GM19438 (cell line): ENCODE data around the gene UTRN.

ENCODE experiments used
- ATAC-seq: cut with Tn5 transposase; IDR thresholded peaks from one replicate; pipeline ENCODE4 v1.9.1; 2021; ENCODE audit warnings: low read depth; ENCODE audit not compliant: unreplicated experiment

UTRN gene

GRCh38 chr6:144307880-144308279 is 22.7 kb downstream of the UTRN start:
- no peak for ATAC-seq

DNA sequence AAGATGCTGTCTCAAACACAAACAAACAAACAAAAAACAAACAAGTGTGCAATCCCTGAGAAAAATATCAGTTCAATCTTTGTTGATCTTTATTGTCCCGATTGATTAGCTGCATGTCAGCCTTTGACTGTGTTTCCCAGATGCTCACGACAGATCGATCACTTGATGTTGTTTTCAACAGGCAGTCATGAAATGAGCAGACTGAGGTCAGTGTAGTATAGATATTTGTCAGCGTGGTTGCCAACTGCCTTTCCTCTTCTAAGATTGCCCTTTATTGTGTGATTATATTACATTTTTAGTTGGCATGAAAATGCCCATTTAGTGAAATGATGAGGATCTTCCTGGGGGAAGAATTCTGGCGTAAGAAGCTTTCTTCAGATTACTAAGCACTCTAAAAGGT is 25.6 kb downstream of the UTRN start:
- ATAC-seq = no peak

GRCh38 chr6:144311361-144311760 is 26.2 kb downstream of the UTRN start:
- ATAC-seq = no peak

DNA sequence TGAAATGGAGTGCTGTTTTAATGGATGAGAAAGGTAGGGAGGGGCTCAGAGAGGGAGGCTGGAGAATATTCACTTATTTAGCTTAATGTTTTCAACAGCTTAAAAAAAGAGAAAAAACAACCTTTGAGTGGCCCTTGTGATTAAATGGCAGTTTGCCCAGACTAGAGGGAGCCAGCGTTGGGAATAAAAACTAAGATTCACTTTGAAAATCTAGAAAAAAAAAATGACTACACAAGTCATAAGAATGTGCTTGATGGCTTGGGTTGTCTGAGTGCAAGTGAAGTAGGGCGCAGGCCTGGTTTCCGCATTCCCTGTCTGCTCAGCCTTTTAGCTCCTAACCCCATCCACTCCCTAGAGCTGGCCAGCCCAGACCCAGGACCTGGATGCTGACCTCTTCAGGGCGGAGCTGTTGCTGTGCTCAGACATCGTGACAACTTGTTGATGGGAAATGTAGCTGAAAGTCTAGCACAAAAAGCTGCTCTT is 28.9 kb downstream of the UTRN start:
- no peak for ATAC-seq

DNA sequence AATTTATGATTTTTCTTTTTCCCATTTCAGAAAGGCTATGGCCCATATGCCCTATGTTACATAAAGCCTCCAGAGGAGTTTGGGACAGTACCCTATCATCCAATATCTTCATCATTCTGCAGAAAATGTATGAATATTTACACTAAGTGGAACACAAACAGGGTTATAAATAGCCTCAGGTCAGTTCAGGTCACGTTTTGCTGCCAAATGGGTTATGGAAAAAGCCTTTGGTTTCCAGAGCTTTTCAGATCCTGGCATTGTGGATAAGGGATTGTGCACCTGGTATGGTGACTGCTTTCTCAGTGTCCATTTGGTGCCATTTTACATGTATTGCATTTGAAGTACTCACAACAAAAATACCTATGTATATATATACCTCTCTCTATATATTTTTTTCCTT is 29.4 kb downstream of the UTRN start:
- ATAC-seq = no peak

- ATAC-seq = no peak
These were observed 30.3 kb downstream of the UTRN start for GRCh38 chr6:144315226-144315980.

DNA sequence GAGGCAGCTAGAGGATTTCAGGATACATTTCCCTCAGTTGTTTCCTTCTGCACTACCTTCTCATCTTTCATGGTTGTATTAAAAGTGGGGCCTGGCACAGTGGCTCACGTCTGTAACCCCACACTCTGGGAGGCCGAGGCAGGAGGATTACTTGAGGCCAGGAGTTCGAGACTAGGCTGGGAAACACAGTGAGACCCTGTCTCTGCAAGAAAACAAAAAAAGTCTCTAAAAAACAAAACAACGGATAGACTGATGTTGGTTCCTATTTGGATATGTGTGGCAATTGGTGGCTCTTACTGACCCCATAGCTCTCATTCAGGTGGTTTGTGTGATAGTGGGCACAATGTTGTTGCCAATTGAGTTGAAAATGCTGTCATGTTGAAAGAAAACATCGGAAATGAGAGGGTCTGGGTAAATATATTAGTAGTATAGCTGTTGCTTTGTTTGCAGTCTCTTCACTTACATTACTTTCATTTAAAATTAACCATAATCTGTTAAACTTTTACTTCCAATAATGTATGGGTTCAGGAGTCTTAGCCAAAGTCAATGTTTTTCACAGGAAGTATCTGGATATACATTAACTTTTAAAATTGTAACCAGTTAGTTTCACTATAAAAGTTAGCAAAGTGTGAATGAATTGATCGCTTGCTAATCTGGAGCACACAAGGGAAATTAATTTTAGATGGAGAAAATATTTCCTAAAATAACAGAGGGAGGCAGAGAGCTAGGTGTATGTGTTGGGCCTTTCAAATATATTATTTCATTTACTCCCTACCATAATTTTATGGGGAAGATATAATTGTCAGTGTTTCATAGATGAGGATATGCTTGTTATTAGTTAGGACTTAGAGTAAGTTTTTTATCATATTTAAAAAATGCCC is 31.1 kb downstream of the UTRN start:
- peak; percentile 84 for ATAC-seq

- ATAC-seq = peak; percentile 14
These were observed 31.7 kb downstream of the UTRN start for GRCh38 chr6:144316862-144317195.

DNA sequence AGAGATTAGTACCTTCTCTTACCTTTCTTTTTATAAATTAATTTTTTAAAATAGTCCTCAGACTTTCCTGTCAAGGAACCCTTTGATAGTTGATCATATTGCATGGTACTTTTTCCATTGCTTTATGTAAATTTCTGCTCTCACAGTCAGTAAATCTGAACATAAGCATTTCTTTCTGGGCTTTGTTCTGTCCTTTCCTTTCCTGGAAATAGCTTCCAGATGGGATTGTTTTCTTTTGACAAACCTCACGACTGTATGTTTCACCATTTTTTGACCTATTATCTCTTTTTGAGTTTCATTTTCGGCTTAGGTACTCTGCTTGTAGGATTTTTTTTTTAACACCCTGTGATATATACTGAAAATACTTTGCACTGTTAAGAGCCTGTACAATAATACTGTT is 32.6 kb downstream of the UTRN start:
- no peak for ATAC-seq

DNA sequence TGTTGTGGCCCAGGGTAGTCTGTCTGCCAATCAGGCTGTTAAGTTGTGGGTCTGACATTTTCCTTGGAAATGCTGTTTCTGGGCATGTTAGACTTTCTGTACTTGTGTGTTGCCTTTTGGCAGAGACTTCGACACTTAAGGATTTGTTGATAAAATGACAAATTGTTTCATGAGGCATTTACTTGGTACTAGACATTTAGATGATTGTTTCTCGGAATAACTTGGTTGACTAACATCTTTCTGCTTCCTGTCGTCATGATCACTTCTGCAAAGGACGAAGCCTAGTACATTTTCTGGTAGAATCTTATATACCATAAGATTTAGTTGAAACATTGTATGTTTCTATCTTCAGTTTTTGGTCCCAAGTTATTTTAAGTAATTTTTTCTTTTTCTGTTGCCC is 34.1 kb downstream of the UTRN start:
- ATAC-seq = no peak

GRCh38 chr6:144320741-144321140 is 35.6 kb downstream of the UTRN start:
- ATAC-seq = no peak

GRCh38 chr6:144321839-144322591 is 36.9 kb downstream of the UTRN start:
- ATAC-seq = no peak

DNA sequence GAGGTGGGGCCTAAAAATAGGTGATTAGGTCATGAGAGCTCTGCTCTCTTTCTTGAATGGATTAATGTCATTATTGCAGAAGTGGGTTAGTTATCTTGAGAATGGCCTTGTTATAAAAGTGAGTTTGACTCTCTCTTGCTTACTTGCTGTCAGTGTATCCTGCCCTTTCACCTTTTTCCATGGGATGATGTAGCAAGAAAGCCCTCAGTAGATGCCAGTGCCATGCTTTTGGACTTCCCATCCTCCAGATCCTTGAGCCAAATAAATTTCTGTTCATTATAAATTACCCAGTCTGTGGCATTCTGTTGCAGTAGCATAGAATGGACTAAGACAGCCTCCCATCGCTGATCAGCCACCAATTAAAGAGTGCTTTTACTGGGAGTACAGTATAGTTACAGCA is 40.1 kb downstream of the UTRN start:
- no peak for ATAC-seq

GRCh38 chr6:144326393-144326792 is 41.3 kb downstream of the UTRN start:
- ATAC-seq = no peak

GRCh38 chr6:144327081-144327480 is 41.9 kb downstream of the UTRN start:
- no peak for ATAC-seq

DNA sequence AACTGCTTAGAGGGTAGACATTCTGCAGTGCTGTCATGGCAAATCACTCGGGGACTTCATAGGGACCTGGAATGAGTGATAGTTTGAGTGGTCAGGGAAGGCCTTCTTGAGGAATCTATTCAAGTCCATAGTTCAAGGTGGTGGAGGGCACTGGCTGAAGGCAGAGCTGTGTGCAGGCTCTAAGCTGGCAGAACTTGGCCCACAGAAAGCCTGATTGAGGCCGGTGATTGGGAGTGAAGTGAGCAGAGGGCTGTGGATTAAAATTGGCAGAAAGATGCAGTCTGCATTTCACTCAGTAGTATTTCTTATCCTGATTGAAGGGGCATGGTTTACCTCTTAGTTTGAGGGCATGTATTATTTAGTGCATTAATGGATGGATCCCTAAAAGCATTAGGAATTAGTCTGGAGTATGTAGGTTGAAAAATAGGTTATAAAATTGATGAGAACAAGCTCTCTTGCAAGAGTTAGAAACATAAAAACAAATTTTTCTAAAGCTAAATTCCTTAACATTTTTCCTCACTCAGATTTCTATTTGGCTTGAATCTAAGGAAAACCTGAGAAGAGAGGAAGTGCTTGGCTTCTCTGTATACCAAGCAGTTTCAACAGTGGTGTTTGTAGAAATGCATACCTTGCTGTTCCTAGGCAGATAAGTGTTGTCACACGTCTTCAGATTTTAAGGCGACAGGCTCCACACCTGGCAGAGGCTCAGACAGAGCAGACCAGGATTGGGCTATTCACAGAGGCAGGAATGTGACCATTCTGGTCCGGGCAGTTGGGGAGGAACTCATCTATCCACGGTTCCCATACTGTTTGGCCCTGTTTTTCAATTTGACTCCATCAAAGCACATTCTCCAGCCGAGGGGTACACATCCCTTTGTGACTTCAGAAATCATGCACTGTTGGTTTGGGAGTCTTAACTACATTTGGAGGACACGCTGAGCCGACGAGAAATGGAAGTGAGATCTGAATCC is 45.2 kb downstream of the UTRN start:
- ATAC-seq = no peak

GRCh38 chr6:144331491-144331969 is 46.4 kb downstream of the UTRN start:
- ATAC-seq = no peak

DNA sequence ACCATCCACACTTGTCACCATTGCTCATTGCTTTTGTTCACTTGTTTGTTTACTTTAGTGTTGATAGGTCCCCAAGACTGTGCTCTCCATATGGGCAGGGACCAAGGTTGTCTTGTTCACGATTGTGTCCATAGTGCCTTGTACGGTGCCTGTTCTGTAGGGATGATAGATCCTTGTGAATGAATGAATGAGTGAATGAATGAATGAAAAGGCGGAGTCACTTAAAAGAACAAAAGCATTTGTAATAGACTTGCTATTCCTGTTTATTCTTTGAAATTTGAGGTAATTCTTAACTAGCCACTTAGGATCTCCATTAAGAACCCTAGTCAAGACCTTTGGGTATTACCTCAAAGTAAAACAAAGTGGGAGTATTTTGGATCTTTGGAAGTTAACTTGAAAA is 47.0 kb downstream of the UTRN start:
- ATAC-seq = no peak

DNA sequence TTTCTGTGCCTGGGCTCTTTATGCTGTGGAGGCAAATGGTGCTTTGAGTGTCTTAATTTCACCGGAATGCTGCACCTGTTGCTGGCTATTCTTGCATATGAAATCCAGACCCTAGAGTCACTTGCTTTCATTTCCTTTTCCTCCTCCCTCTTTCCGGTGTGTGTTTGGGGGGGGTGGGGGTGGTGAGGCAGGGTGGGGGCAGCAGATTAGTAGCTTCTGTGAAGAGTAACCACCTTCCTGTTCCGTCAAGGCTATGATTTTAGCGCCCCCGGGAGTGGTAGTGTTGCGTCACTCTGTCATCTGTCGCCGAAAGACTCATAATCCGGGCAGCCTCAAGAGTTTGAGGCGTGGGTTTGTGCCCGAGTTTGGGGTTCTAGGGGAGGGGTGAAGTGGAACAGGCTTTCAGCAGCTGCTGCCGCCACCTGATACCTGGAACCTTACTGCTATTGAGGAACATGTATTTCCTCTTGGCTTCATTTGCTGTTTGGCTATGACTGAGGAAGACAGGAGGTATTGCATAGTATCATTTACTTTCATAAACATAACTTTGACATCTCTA is 49.1 kb downstream of the UTRN start:
- ATAC-seq = peak; percentile 65
